Smooth muscle cell (in vitro differentiated cells): ENCODE results near the gene MACROD2. TPM values are rescaled to one million over a fixed set of nuclear protein-coding genes. Genes with fewer than 3 reads are reported as not detected.
A peak's percentile ranks its signal among the peaks of the same experiment; 100 is the strongest.

Source experiments
- DNase-seq: peaks from one replicate; lab custom pipeline; 2025; ENCODE audit not compliant: unreplicated experiment; lab: John Stamatoyannopoulos, UW
- H2AFZ ChIP-seq: fragments of 200-600 bp; sonication (generic); 2 replicates; pipeline ENCODE4 v1.6.0; 2016; ENCODE audit warnings: antibody characterized with exemption, low read depth, mild to moderate bottlenecking
- H3F3A ChIP-seq: fragments of 200-600 bp; sonication (generic); 2 replicates; pipeline ENCODE4 v1.6.0; 2017; ENCODE audit warnings: antibody characterized with exemption, low read depth
- H3K27ac ChIP-seq: fragments of 200-600 bp; sonication (generic); 2 replicates; pipeline ENCODE4 v1.5.1; 2016; ENCODE audit warnings: low read depth, mild to moderate bottlenecking
- H3K27me3 ChIP-seq: fragments of 200-600 bp; sonication (generic); 2 replicates; pipeline ENCODE4 v1.6.1; 2016; ENCODE audit warnings: low read depth, mild to moderate bottlenecking
- H3K36me3 ChIP-seq: fragments of 200-600 bp; sonication (generic); 2 replicates; pipeline ENCODE4 v1.5.1; 2016; ENCODE audit warnings: low read depth
- H3K4me1 ChIP-seq: fragments of 200-600 bp; sonication (generic); 2 replicates; pipeline ENCODE4 v1.5.1; 2016; ENCODE audit warnings: low read depth
- H3K4me2 ChIP-seq: fragments of 200-600 bp; sonication (generic); 2 replicates; pipeline ENCODE4 v1.6.0; 2016; ENCODE audit warnings: mild to moderate bottlenecking
- H3K4me3 ChIP-seq: fragments of 200-600 bp; sonication (generic); 2 replicates; pipeline ENCODE4 v1.5.1; 2016; ENCODE audit warnings: mild to moderate bottlenecking
- H3K79me2 ChIP-seq: fragments of 200-600 bp; sonication (generic); 2 replicates; pipeline ENCODE4 v1.6.0; 2016; ENCODE audit warnings: low read depth, mild to moderate bottlenecking
- H3K9ac ChIP-seq: fragments of 200-600 bp; sonication (generic); 2 replicates; pipeline ENCODE4 v1.6.0; 2016; ENCODE audit warnings: low read depth
- H3K9me3 ChIP-seq: fragments of 200-600 bp; sonication (generic); replicated peaks from 2 replicates; pipeline ENCODE4 v1.5.1; 2016; ENCODE audit warnings: low read depth
- H4K20me1 ChIP-seq: fragments of 200-600 bp; sonication (generic); 2 replicates; pipeline ENCODE4 v1.6.0; 2016; ENCODE audit warnings: low read depth
- CTCF ChIP-seq: fragments of 200-600 bp; sonication (generic); IDR thresholded peaks from 2 replicates; pipeline ENCODE4 v1.5.1; 2017; ENCODE audit warnings: borderline replicate concordance, mild to moderate bottlenecking, antibody characterized with exemption; ENCODE audit not compliant: insufficient read depth, poor library complexity, severe bottlenecking
- WGBS: methylation state at CpG from one replicate; pipeline ENCODE4 v1.1.7; 2016; ENCODE audit warnings: low lambda C conversion rate; 5-methylcytosine and 5-hydroxymethylcytosine counted together
- polyA plus RNA-seq: library from polyadenylated mRNA; unstranded; fragments of >200 nt; fragmentation: Nextera tagmentation; extraction: Ambion mirVana; gene quantifications from 2 replicates; pipeline ENCODE4 v1.2.1, GENCODE V29; 2016
- total RNA-seq: library from RNA; depleted of rRNA; stranded (reverse); fragments of >200 nt; gene quantifications from 2 replicates; pipeline ENCODE4 v1.2.3, GENCODE V29; 2014

The MACROD2 gene
- total and polyA plus RNA-seq, 2 experiments from 2014 or later = 0.04 to 0.32 TPM

GRCh38 chr20:14919501-14920081 lies 924.3 kb downstream of the MACROD2 start:
- H3K9ac ChIP-seq = no peak overlapping the region
- H3K4me1 ChIP-seq = peaks cover 39% of the 10 kb centered on the region
- no peaks in the 10 kb centered on the region for H3K36me3 ChIP-seq
- no peaks in the 10 kb centered on the region for H3K27me3 ChIP-seq
- H3F3A ChIP-seq = peaks cover 8% of the 10 kb centered on the region
- no peak for DNase-seq
- H3K4me3 ChIP-seq = peak overlapping the region; percentile 4
- H4K20me1 ChIP-seq = no peaks in the 10 kb centered on the region
- TF ChIP-seq CTCF = no peak
- 13% methylated on average over 7 of the region's 7 CpGs for WGBS
- no peaks in the 10 kb centered on the region for H3K79me2 ChIP-seq
- H3K27ac ChIP-seq = no peak overlapping the region
- H3K9me3 ChIP-seq = no peaks in the 10 kb centered on the region
- no peak overlapping the region for H2AFZ ChIP-seq
- peak overlapping the region; percentile 62 for H3K4me2 ChIP-seq

- no peak overlapping the region for H3K27ac ChIP-seq
- no peaks in the 10 kb centered on the region for H4K20me1 ChIP-seq
- H3K36me3 ChIP-seq = no peaks in the 10 kb centered on the region
- H3K27me3 ChIP-seq = no peaks in the 10 kb centered on the region
- peaks cover 13% of the 10 kb centered on the region for H3F3A ChIP-seq
- H2AFZ ChIP-seq = no peak overlapping the region
- H3K4me3 ChIP-seq = no peak overlapping the region
- no peak overlapping the region for H3K9ac ChIP-seq
- H3K79me2 ChIP-seq = no peaks in the 10 kb centered on the region
- H3K9me3 ChIP-seq = no peaks in the 10 kb centered on the region
- DNase-seq = no peak
- H3K4me2 ChIP-seq = no peak overlapping the region
- peaks cover 31% of the 10 kb centered on the region for H3K4me1 ChIP-seq
- TF ChIP-seq CTCF = no peak
- 24% methylated on average over 1 of the region's 1 CpG for WGBS
These were observed 926.2 kb downstream of the MACROD2 start for GRCh38 chr20:14921513-14921912.

- Histone ChIP-seq H3K36me3 (no peaks in the 10 kb centered on the region), H3K4me3 (no peak overlapping the region), H3K4me1 (peaks cover 31% of the 10 kb centered on the region), H4K20me1 (no peaks in the 10 kb centered on the region), H3K79me2 (no peaks in the 10 kb centered on the region), H3K4me2 (no peak overlapping the region), H2AFZ (no peak overlapping the region), H3K27me3 (no peaks in the 10 kb centered on the region), H3K9me3 (no peaks in the 10 kb centered on the region), H3K9ac (no peak overlapping the region), H3K27ac (no peak overlapping the region), H3F3A (peaks cover 13% of the 10 kb centered on the region)
- no peak for DNase-seq
- WGBS = 71% methylated on average over 5 of the region's 5 CpGs
- TF ChIP-seq CTCF = no peak
These were observed 927.4 kb downstream of the MACROD2 start for GRCh38 chr20:14922503-14923267.
